ENCODE results near the gene HNRNPR.
A peak's percentile ranks its signal among the peaks of the same experiment; 100 is the strongest.
"Not testable (repeated sequence)": the region's sequence is repeated elsewhere in the genome, so short reads cannot be mapped to it uniquely, and the experiment has no call there.

The HNRNPR gene

DNA sequence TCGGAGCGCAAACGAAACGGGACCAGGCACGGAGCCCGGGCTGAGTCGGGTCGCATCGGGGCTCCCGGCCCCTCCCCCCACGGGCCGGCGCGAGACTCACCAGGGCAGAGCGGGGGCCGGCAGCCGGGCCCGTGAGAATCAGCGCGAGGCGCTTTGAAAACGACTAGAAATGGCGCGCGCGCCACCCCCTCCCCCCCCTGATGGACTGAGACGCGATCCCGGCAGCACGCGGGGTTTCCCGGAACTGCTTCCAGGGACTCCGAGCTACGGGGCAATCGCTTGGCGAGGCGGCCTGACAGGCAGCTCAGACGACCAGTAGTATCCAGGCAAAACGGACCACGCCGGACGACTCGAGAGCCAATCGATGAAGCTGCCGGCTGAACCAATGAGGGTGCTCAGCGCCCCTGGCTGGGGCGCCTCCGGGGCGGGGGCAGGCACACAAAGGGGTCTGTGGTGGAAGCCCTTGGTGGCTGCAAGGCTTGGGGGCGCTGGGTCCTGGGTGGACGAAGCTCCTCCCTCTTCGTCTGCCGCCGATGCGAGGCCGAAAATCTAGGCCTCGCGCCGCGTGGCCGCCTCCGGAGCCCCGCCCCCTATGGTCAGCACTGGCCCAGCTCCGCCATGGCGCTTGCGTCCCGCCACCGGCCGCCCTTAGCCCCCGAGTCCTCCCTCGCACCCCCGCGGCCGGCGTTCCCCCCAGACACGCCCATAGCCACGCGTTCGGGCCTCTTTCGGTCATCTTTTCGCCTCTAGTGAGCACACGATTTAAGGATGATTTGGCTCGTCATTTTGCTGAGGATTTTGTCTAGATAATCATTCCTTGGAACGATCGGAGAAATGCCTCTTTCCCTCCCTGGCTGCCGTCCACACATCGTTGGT, at the start of gene HNRNPR:
Gene HNRNPR, minus strand, starts transcription at position 174 of the 876 bp plus-strand sequence. CDS start 3,276 bp downstream, outside the sequence.
- peak; percentile 96 to 97 for DNase-seq

DNA sequence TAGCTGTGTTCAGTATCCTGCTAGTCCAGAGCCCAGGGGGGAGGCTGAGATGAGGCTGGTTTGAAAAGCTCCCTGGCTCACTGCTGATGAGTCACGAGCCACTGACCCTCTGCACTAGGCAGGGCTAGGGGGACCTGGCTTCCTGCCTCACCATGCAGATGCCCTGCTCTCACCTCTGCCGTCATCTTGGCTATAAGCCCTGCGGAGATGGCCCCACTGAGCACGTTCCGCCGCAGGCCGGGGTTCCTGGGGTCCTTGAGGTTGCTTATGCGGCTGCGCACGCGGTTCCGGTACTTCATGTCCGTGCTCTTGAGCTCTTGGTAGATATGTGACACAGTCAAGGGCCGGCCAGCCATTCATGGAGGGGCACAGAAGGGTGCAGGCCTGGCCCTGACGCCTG, 49.6 kb upstream of the HNRNPR start:
- DNase-seq, result no peak

DNA sequence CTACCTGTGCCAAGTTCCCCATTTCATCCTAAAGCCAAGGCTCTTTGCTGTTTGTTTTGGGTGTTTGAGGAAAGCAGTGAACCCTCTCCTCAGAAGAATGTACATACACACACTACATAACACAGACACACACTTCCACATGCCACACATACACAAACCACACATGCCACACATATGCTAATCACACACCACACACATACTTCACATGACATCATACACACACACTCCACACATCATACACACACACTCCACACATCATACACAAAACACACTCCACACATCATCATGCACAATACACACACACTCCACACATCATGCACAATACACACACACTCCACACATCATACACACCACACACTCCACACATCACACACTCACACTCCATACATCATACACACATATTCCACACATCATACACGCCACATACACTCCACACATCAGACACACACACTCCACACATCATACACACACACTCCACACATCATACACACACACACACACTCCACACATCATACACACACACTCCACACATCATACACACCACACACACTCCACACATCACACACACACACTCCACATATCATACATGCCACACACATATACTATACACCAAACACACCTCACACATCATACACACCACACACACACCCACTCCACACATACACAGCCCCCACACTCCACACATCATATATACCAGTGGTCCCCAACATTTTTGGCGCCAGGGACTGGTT, 48.2 kb upstream of the HNRNPR start:
- no peak for DNase-seq

DNA sequence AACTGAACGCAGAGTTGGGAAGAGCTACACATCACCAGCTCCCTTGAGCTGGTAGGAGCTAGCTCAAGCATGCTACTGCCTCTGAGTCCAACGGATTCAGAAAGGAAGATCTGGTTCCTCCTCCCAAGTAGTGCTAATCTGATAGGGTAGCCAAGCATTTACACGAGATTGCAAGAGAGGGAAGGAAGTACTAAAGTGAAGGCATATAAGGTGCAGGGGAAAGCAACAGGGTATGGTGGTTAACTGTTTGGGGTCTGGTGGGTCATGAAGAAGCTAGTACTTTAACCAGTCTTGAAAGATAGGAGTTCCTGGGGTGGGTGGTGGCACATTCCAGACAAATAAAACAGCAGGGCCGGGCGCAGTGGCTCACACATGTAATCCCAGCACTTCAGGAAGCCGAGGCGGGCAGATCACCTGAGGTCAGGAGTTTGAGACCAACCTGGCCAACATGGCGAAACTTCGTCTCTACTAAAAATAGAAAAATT, 45.8 kb upstream of the HNRNPR start:
- no peak for DNase-seq

DNA sequence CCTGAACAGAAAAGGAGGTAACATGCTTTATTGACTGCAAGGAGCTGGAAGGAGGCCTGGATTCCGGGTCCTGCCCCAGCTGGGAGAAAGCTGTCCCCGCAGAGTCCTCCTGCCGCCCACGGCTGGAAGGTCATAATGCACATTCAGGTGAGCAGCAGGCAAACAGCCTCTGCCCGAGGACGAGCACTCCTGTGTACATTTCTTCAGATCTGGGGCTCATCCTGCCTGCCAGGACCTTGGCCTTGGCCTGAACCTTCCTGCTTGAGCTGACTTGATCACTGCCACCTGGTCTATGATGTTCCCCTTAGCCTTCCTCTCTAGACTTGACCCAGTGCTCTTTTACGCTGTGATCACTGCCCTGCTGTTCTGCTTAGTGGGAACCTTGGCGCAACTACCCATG, 43.4 kb upstream of the HNRNPR start:
- no peak for DNase-seq

DNA sequence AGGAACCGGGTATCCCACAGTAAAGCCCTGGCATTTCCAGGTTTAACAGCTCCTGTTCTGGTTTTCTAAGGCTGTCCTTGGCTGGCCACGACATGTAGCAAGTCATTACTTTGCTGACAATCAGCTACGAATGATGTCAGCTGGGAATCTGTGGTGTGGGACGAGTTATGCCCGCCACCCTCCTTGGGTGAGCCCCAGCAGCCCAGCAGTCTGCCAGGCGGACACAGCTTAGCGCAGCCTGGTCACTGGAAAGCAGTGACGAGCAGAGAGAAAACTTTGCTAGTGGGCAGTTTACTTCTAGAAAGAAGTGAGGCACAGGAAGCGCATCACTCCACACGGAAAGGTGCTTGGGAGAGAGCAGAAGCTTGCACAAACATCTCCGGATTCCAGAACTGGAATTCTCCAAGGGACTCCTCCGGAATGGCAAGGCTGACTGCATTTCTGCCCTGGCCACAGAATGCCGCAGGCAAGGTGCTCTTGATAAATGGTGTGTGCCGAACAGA, 41.1 kb upstream of the HNRNPR start:
- DNase-seq, result no peak

DNA sequence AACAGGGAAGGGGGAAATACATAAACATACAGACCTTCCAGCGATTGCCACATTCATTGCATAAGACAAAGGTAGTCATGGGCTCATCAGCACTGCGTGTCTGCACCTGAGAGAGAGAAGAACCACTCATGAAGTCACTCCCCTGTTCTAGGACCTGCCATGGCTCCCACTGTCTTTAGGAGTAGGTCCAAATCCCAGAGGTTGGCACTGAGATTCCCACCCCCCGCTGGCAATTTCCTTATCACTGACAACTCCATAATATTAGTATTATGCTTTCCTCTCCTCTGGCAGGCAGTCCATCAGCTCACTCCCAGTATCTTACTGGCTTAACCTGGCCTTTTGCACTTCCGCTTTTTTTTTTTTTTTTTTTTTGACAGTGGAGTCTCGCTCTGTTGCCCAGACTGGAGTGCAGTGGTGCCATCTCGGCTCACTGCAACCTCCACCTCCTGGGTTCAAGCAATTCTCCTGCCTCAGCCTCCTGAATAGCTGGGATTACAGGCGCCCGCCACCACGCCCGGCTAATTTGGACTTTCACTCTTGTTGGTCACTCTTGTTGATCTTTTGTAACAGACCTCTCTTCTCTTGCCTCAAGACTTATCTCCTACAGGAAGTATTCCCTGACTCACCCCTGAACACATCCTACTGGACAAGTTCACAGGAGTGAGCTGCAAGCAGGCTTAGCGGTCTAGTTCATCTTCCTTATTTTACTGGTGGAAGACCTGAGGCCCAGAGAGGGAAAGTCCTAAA, 40.4 kb upstream of the HNRNPR start:
- DNase-seq, result no peak

DNA sequence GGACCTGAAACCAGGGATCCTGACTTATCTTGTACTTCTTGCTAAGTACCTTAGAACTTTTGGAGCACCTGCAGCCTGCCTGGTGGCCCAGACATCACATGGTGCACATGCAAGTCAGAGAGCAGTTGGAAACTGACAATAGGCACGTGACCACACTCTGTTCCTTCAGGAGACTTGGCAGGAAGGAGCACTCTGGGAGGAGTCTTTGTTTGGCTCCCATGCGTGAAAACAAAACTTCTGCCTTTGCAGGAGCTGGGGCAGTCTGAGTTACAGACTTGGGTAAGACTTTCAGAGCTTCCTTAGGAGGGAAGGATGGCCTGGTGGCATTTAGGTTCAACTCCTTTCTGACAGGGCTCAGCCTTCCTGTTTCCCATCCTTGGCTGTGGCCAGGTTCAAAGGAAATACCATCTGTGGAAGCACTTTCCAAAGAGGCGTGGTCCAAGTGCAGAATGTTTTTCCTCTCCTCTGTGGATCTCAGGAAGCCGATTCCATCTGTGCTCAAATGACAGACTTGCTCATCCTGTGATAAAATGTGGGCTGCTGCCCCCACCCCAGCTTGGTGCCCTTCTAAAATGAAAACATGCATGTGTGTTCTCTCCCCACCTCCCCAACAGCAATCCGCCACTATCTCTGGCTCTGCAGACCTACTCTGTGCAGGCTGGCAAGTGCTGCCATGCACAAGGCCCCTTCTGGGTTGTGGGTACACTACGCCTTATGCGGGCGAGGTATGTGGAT, 39.7 kb upstream of the HNRNPR start:
- DNase-seq, result no peak

DNA sequence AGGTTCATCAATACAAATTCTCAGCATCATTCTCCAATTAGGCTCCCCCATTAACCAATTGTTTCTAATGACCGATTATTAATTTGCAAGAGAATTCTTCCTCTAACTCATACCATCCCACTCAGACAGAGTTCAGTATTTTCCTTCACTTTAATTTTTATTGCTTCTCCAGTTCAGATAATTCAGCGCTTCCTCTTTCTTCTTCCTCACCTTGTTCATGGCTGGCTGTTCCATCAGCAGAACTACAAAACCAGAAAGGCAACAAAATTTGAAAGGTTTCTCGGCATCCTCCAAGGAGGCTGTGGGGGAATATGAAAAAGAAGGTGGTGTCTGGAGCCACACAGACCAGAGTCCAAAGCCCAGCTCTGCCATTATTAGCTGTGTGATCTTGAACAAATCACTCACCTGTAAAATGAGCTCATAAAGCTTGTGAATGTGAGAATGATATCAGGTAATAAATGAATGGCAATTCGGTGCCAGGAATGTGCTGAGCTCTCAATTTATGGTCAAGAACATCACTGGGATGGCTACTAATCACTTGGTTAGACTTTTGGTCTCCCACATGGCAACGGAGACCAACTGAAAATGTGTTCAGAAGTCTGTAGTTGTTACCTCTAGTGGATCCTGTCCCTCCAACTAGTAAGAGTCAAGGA, 37.3 kb upstream of the HNRNPR start:
- DNase-seq, result no peak

DNA sequence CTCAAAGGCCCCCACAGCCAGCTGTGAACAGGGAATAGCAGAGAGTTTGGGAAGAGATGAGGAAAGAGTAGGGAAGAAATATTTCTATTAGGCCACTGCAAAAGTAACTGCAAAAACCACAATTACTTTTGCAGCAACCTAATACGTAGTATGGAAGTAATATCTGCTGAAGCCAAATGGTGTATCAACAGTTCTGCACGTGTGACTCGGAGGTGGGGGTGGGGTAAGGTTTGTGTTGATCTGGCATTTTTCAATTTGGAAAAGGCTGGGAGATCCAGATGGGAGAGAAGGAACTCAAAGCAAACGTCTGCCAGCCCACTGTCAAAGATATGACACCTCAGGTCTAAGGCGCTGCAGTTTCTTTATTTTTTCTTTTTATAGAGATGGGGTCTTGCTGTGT, 36.6 kb upstream of the HNRNPR start:
- DNase-seq, result no peak

DNA sequence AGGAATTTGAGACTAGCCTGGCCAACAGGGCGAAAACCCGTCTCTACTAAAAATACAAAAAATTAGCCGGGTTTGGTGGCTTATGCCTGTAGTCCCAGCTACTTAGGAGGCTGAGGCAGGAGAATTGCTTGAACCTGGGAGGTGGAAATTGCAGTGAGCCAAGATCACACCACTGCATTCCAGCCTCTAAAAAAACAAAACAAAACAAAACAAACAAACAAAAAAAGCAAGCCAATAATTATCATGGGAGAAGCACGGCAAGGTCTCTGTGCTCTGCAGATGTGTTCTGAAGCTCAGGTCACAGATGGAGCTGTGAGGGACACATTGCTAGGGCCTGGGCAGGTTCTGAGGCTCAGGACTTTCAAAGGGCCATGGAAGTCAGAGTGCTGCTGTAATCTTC, 36.2 kb upstream of the HNRNPR start:
- not testable (repeated sequence) for DNase-seq

DNA sequence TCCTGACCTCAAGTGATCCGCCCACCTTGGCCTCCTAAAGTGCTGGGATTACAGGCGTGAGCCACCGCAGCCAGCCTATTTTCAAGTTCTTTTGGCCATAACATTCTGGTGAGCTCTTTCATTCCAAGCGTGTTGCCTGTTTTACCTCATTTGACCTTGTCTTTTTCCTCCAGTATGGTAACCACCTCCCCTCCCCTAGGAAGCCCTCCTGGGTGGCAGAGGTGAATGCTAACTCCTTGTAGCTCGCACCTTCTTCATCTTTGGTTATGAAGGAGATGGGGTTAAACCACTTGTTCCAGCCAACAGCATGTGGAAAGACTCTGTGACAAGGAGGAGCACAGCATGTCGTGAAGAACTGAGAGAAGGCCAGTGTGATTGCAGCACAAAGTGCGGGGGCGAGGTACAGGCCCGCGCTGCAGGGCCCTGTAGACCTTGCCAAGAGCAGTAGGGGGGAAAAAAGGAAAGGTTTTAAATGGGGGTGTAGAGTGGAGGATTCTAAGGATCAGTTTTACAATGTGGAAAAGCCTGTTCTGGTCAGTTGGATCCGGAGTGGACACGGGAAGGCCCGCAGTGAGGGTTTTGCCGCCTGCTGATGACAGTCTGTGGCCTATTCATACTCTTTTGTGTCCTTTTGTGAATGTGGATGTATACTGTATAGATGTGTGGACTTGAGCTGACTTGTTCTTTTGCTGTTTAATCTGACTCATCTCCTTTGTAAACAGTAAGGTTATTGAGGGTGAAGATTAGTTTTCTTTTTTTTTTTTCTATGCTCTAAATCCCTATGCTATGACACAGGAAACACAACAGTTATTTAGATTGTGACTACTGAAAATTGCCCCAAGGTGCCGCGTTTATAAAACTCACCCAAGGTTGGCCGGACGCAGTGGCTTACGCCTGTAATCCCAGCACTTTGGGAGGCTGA, 33.1 kb upstream of the HNRNPR start:
- no peak for DNase-seq

DNA sequence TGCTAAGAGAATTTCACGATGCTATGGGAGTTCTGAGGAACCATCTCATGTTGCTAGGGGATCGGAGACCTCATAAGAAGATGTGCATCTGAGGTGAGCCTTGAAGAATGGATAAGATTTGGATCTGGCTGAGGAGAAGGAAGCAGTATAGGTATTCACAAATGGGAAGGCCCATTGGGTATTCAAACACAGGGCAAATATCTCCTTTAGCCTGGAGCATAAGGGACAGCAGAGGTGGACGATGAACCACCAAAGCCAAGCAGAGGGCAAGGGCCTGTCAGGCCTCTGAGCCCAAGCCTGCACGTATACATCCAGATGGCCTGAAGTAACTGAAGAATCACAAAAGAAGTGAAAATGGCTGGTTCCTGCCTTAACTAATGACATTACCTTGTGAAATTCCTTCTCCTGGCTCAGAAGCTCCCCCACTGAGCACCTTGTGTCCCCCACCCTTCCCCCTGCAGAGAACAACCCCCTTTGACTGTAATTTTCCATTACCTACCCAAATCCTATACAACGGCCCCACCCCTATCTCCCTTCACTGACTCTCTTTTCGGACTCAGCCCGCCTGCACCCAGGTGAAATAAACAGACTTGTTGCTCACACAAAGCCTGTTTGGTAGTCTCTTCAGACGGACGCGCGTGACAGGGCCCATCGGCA, 30.1 kb upstream of the HNRNPR start:
- not testable (repeated sequence) for DNase-seq

DNA sequence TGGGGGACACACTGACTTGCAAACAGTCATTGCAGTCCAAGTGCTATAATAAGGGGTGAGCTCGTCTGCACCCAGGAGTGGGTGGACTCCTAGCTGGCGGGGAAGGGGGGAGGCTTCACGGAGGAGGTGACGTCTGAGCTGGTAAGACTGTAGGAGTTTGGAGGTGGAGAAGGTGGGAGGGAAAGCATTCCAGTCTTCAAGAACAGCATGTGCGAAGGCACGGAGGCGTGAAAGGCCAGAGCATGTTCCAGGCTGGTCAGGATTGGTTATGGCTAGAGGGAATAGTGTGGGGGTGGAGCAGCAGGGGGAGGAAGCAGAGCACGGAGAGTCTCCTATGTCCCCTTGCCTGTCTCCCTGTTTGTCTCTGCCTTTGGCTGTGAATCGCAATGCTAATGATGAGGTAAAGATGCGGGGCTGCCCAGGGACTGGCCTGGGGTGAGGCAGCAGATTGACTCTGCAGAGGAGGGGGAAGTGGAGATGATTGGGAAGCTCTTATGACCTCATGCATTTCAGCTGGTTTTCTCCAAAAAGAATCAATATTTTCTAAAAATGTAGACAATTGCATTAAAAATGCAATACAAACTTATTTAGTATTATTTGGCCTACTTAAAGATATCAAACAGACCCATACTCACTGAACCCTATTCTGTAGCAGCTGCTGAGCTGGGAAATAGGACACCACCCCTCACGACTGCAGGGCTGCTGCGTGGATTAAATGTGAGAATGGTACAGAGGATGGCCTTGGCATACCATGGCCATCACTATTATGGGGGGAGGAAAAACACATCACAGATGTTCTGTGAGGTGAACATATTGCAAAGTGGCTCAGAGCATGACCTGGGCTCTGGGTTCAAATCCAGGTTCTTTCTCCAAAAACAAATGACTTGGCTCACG, 28.1 kb upstream of the HNRNPR start:
- DNase-seq, result no peak

DNA sequence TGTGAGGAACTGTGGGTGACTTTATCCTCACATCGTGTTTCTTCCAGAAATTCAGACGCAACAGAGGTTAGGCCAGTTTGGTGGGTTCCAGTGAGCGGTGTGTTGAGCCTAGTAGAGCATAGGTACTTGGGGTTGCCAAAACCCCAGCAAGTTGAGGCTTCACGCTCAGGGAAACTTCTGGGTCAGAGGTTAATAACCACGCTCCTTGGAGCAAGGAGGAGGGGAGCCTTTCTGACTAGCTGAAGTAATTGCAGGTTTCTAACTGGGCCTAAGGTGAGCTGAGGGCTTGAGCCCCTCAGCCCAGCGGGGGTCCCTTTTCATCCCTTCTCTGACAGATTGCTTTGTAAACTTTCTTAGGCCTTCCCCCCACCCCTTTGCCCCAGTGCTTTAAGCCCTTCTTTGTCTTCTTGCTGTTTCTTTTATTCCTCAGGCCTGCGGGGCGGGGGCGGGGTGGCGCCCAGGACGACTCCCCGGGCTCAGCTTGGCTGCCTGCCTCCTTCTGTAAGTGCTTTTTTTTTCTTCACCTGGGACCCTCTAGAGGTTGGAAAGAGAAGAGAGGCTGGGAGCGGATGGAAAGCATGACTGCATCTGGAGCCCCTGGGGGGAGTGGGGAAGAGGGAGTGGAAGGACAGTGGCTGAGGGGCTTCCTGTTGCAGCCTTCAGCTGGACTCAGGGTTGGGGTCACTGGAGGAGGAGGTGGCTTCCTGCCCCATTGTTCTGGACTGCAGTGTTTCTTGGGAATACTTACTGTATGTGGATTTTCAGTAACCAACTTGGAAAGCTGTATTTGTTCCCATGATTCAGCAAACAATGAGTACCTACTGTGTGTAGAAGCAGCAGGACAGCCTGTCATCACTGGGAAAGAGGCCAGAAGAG, 26.9 kb upstream of the HNRNPR start:
- no peak for DNase-seq

DNA sequence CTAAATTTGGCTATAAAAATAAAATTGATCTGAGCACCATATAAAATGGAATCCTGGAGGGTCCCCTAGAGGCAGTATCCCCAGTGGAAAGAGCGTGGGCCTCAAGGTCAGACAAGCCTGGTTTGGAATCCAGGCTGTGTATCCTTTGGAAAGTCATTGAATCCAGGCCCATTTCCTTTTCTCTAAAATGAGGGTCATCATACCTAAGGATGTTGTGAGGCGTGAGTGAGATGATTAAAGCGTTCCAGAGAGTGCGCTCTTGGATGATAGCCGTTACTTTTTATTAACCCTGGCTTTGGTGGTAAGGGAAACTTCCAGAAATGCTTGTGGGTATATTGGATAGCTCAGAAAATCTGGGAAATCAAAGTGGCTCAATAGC, 26.2 kb upstream of the HNRNPR start:
- no peak for DNase-seq

DNA sequence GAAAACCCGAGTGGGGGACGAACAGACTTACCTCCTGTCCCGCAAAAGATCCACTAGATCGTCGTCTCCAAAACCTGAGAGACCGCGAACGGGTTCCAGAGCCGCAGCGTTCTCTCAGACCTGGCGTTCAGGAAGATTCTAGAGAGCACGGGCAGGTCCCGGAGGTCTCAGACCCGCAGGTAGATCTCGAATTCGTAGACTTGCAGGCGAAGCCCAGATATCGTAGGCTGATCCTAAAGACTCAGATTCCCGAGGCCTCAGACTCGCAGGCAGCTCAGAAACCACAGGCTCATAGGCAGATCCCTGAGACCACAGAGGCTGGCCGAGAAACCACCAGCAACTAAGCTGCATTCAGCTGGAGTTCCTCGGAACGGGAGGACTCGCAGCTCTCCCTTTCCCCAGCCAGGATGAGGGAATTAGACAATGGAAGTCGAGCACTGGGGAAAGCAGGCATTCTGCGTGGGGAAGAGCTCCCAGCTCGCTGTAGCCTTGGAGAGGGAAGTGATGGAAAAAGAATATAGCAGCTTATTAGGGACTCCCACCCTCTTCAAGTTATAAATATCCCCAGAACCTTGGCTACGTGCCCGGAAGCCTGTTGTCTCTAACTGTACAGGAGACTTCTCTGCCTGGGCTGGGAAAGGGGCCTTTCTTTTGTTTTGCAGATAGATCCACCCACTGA, 25.4 kb upstream of the HNRNPR start, which contains the start of gene ZNF436:
Gene ZNF436, minus strand, starts transcription at position 502 of the 679 bp plus-strand sequence. CDS start 1,831 bp downstream, outside the sequence.
- peak; percentile 62 to 66 for DNase-seq
